GM21447 (cell line): ENCODE measurements around the gene FOCAD.
"Not testable (repeated sequence)": the region's sequence is repeated elsewhere in the genome, so short reads cannot be mapped to it uniquely, and the experiment has no call there.

Source experiments
- ATAC-seq: cut with Tn5 transposase; IDR thresholded peaks from one replicate; pipeline ENCODE4 v1.9.1; 2021; ENCODE audit not compliant: unreplicated experiment

FOCAD gene, protein sequence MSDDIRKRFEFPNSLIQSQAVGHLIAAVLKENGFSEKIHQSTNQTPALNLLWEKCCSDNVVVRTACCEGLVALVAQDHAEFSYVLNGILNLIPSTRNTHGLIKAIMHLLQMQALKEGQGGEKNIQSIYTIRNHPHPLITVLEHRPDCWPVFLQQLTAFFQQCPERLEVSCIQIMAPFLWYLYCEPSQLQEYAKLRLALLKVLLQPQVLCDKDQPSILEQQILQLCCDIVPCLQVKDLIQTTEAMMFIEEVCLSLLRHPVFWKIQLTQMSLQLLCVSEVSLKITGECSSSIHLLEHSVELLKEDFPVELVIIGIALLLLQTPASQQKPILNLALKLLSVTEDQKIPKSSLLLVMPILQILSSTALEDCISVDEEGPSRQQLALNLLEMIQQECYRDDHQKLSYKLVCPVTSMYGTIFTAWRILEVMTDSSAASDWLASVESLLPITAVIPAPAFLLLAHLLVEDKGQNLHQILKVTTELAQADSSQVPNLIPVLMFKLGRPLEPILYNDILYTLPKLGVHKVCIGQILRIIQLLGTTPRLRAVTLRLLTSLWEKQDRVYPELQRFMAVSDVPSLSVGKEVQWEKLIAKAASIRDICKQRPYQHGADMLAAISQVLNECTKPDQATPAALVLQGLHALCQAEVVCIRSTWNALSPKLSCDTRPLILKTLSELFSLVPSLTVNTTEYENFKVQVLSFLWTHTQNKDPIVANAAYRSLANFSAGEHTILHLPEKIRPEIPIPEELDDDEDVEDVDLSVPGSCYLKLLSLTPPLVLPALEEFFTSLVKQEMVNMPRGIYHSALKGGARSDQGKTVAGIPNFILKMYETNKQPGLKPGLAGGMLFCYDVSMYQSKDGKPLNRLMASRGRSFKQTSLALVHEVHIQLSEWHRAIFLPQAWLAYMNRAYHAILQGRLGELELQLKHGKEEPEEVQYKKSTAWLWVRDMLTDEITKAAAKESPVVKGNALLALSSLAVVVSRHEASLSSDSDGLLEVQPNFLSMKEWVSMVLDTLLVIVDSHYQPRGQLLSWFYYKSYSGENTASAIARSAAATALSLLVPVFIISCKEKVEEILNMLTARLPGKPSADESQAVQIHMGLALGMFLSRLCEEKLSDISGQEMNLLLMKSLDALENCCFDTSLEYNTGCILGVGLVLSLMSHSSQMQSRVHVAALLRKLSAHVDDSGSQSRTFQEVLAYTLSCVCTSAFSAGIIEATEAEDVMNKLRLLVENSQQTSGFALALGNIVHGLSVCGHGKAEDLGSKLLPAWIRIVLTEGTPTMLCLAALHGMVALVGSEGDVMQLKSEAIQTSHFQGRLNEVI (N-terminal part only)

GRCh38 chr9:20684035-20684874, at the start of gene FOCAD:
Gene FOCAD, plus strand, starts transcription at chr9:20684259. Its CDS starts 31,095 bp downstream, at chr9:20715354.
- peak; percentile 95 for ATAC-seq

- no peak for ATAC-seq
These were observed 49.2 kb upstream of the FOCAD start for GRCh38 chr9:20634895-20635294.

DNA sequence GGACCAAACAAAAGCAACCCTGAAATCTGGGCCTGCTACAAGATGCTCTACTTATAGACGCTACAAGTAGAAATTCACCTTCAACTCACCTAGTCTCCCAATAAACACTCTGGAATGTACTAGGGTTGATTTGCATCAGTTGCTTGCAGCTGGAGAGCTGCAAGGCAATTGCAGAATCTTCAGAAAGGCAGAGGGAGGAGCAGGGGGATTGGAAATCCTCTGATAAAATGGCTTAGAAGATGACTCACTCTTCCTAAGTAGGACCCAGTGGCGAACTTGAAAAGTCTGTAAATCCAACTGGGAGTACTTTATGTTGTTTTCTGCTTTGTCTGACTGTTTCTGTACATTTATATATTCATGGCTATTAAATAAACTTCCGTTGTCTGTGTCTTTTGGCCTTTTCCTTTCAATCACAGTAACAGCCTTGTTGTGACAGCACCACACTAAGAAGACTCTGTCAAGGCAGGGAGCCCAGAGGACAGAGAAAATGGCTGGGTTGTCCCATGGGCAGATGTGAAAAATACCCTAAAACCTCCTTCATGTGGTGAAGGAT, 47.1 kb upstream of the FOCAD start:
- ATAC-seq: no peak

DNA sequence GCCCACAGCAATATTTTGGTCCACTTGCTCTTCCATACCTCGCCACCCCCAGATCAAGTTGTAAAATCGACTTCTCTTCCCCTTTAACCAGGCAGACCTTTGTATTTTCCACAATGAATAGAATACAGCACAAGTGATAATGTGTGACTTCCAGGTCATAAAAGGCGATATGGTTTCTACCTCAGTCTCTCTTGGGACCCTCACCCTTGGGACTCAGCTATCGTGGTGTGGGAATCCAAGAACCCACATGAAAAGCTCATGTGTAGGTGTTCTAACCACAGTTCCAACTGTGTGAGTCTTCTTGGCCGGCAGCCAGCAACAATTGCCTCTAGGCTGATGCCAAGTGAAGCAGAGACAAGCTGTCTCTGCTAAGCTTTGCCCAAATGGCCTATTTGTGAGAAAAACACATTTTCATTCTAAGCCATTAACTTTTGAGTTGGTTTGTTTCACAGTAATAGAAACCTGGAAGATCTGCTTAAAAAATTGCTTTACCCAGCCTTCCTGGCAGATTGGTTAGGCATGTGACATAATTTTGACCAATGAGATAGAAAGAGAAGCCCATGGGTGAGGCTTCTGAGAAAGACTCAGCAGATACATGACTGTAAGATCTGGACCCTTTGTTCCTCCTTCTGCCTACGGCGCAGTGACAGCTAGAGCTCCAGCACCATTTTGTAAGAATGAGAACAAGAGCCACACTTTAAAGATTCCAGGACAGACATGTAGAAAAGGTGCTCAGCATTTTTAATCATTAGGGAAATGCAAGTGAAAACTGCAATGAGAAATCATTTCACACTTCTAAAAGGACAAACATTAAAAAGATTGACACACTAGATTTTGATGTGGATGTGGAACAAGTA, 43.5 kb upstream of the FOCAD start:
- peak; percentile 86 for ATAC-seq

DNA sequence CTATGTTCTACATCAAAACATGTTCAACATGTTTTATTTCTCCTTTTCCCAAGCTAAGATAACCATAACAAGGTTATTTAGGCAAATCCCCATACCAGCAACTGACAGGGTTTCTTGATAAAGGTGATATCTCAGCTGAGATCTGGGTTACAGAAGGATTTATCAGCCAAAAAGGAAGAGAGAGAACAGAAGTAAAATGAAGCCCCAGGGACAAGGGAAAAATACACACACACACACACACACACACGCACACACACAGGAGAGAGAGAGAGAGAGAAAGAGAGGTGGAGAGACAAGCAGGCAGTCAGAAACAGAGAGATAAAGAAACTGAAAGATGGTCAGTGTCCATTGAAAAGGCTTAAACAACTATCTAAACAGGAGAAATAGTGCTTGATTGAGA, 42.0 kb upstream of the FOCAD start:
- no peak for ATAC-seq

GRCh38 chr9:20643660-20644059, 40.4 kb upstream of the FOCAD start:
- ATAC-seq: no peak

DNA sequence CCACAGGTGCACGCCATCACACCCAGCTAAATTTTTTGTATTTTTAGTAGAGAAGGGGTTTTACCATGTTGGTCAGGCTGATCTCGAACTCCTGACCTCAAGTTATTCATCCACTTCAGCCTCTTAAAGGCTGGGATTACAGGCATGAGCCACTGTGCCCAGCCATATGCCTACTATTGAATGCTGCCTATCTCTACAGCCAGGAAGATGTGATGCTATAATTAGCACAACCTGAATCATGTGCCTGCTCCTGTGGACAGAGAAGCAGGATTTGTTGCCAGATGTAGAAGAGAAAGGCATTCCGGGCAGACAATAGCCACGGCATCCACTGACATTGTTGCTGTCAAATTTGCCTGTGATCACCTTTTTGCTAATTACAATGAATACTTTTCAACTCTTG, 37.4 kb upstream of the FOCAD start:
- ATAC-seq: no peak

GRCh38 chr9:20649381-20649780, 34.7 kb upstream of the FOCAD start:
- ATAC-seq: no peak

DNA sequence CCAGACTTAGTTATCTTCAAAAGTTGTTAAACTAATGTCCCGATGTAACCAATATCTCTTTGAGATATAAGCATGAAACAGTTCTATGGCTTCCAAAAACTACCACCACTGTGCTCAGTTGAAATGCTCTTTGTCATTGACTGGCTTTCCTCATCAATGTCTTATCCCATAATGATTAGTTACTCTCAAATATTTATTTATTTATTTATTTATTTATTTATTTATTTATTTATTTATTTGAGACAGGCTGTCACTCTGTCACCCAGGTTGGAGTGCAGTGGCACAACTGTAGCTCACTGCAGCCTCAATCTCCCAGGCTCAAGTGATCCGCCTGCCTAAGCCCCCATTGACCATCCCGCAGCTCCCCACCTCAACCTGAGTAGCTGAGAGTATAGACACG, 33.7 kb upstream of the FOCAD start:
- no peak for ATAC-seq

DNA sequence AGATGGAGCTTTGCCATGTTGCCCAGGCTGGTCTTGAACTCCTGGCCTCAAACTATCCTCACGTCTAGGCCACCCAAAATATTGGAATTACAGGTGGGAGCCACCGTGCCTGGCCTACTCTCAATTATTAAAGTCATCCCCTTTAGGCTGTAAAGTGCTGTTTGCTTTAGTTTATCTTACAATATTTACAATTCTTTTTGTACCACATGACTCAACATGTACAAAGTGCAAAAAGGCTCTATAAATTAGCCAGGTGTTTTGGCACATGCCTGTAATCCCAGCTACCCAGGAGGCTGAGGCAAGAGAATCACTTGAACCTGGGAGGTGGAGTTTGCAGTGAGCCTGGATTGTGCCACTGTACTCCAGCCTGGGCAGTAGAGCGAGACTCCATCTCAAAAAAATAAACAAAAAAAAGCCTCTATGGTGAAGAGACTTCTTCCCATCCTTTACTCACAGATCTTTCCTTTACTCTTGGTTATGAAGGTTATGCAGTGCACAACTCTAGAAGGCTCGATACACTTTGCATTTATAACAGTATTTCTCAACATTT, 33.2 kb upstream of the FOCAD start:
- ATAC-seq: no peak

- no peak for ATAC-seq
These were observed 32.1 kb upstream of the FOCAD start for GRCh38 chr9:20651939-20652338.

DNA sequence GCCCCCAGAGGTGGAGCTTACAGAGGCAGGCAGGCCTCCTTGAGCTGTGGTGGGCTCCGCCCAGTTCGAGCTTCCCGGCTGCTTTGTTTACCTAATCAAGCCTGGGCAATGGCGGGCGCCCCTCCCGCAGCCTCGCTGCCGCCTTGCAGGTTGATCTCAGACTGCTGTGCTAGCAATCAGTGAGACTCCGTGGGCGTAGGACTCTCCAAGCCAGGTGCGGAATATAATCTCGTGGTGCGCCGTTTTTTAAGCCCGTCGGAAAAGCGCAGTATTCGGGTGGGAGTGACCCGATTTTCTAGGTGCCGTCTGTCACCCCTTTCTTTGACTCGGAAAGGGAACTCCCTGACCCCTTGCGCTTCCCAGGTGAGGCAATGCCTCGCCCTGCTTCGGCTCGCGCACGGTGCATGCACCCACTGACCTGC, 25.8 kb upstream of the FOCAD start:
- ATAC-seq: not testable (repeated sequence)

GRCh38 chr9:20658677-20659473, 25.2 kb upstream of the FOCAD start:
- ATAC-seq: no peak

- ATAC-seq: no peak
These were observed 24.5 kb upstream of the FOCAD start for GRCh38 chr9:20659474-20659967.

GRCh38 chr9:20662156-20662555, 21.9 kb upstream of the FOCAD start:
- ATAC-seq: no peak

DNA sequence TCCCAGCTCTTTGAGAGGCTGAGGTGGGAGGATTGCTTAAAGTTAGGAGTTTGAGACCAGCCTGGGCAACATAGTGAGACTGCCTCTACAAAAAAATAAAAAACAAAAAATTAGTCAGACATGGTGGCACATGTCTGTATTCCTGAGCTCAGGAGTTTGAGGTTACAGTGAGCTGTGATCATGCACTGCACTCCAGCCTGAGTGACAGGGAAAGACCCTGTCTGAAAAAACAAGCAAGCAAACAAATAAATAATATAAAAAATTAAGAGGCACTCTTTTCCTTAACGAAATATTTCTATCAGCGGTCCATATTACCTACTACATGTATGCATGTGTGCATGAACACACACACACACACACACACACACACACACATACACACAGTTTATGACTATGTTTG, 20.9 kb upstream of the FOCAD start:
- no peak for ATAC-seq

DNA sequence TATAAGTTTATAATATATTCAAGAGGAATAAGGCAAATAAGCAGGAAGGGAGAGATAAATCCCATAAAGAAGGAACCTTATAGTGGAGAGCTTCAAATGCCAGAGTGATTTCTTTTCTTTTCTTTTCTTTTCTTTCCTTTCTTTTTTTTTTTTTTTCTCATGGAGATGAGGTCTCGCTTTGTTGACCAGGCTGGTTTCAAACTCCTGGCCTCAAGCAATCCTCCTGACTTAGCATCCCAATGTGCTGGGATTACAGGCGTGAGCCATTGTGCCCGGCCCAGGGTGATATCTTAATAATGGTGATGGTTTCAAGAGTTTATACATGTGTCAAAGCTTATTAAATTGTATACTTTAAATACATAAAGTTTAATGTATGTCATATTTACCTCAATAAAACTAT, 19.6 kb upstream of the FOCAD start:
- no peak for ATAC-seq

- ATAC-seq: no peak
These were observed 13.7 kb upstream of the FOCAD start for GRCh38 chr9:20670395-20670794.
